Right cardiac atrium (tissue), 5 donors: ENCODE results near the gene IQCE. TPM values are rescaled to one million over a fixed set of nuclear protein-coding genes. Genes with fewer than 3 reads are reported as not detected.
A peak's percentile ranks its signal among the peaks of the same experiment; 100 is the strongest.

ENCODE experiments used
- ATAC-seq, 2 donors: fragments of 200-7000 bp; cut with Tn5 transposase; one replicate each; pipeline versions ENCODE4 v1.8.0 to v1.9.1; 2020; ENCODE audit warnings: moderate library complexity in 2 of 2, mild to moderate bottlenecking in 1 of 2
- DNase-seq, 3 donors: peaks; one replicate each; pipeline ENCODE4 v3.0.0-alpha.2; 2020
- H3K27ac ChIP-seq: one replicate; pipeline ENCODE4 v1.5.1; 2013; ENCODE audit warnings: mild to moderate bottlenecking, low read length, control low read depth, moderate library complexity
- H3K27me3 ChIP-seq: one replicate; pipeline ENCODE4 v1.6.1; 2013; ENCODE audit not compliant: control insufficient read depth, insufficient read depth
- H3K4me1 ChIP-seq: one replicate; pipeline ENCODE4 v1.6.1; 2013; ENCODE audit warnings: low read length; ENCODE audit not compliant: control insufficient read depth, insufficient read depth
- H3K4me3 ChIP-seq: one replicate; pipeline ENCODE4 v1.5.1; 2013; ENCODE audit warnings: low read length, control low read depth
- H3K9me3 ChIP-seq: one replicate; pipeline ENCODE4 v1.6.1; 2013; ENCODE audit warnings: low read length; ENCODE audit not compliant: control insufficient read depth
- WGBS: extraction: QIAGEN DNeasy Blood & Tissue Kit; methylation state at CpG from one replicate; pipeline ENCODE4 v1.1.7; 2013; 5-methylcytosine and 5-hydroxymethylcytosine counted together
- intact Hi-C, 4 donors: fragments of 100-400 bp; cut with DNase I; formaldehyde crosslinking; loops; one replicate each; pipeline versions ENCODE4 v1.11.0 to v1.14.0; 2022 to 2023
- polyA plus RNA-seq: library from polyadenylated mRNA; stranded (reverse); fragments of 200-250 nt; gene quantifications from one replicate; pipeline ENCODE4 v1.2.3, GENCODE V29; 2013
- total RNA-seq, 4 donors: library from RNA; stranded (reverse); fragmentation: NEBNext Ultra II Directional; extraction: Animal tissue kit (Norgen Biotek cat#: 25700); gene quantifications; one replicate each; pipeline ENCODE4 v1.2.1, GENCODE V29; 2021
- donor health status: healthy with polysubstance abuse.
- donor health status: DM: no; HTN: yes; CAD: no.
- donor health status: DM: no; HTN: no; CAD: no.
- donor health status: DM: no; HTN: yes; CAD: no; lungs with severe emphysema.
- donor health status: DM: yes; HTN: yes; CAD: no.

The IQCE gene
- total and polyA plus RNA-seq, 5 donors, result 7.9 to 16.0 (median 15.1) TPM

GRCh38 chr7:2617325-2617905 lies 58.6 kb downstream of the IQCE start:
- H3K27ac ChIP-seq, result no peak overlapping the region
- H3K4me3 ChIP-seq, result no peak overlapping the region
- H3K4me1 ChIP-seq, result peaks cover 3% of the 10 kb centered on the region
- intact Hi-C loops, result no loop called here
- 49% methylated on average over 22 of the region's 22 CpGs for whole genome bisulfite sequencing
- ATAC-seq (peak; percentile 6 to 34), DNase-seq (peak in 2 of 3 donors; percentile 60 to 67)
- H3K27me3 ChIP-seq, result no peaks in the 10 kb centered on the region
- no peaks in the 10 kb centered on the region for H3K9me3 ChIP-seq

GRCh38 chr7:2619116-2619515 lies 60.3 kb downstream of the IQCE start:
- 52% methylated on average over 9 of the region's 9 CpGs for WGBS
- H3K4me3 ChIP-seq, result no peak overlapping the region
- no peak for ATAC-seq
- no peaks in the 10 kb centered on the region for H3K27me3 ChIP-seq
- peaks cover 3% of the 10 kb centered on the region for H3K4me1 ChIP-seq
- intact Hi-C loops, result no loop called here
- H3K9me3 ChIP-seq, result no peaks in the 10 kb centered on the region
- no peak for DNase-seq
- H3K27ac ChIP-seq, result no peak overlapping the region

GRCh38 chr7:2621061-2621828 lies 62.5 kb downstream of the IQCE start:
- Histone ChIP-seq H3K9me3 (no peaks in the 10 kb centered on the region), H3K4me3 (no peak overlapping the region), H3K27me3 (no peaks in the 10 kb centered on the region), H3K4me1 (peaks cover 3% of the 10 kb centered on the region), H3K27ac (no peak overlapping the region)
- WGBS, result 34% methylated on average over 23 of the region's 23 CpGs
- intact Hi-C loops, result no loop called here
- peak; percentile 68 to 91 (median 90) for DNase-seq
- ATAC-seq, result peak; percentile 62 to 73

- ATAC-seq (no peak), DNase-seq (peak; percentile 44 to 86 (median 79))
- peaks cover 3% of the 10 kb centered on the region for H3K4me1 ChIP-seq
- no peak overlapping the region for H3K27ac ChIP-seq
- H3K4me3 ChIP-seq, result no peak overlapping the region
- no peaks in the 10 kb centered on the region for H3K9me3 ChIP-seq
- H3K27me3 ChIP-seq, result no peaks in the 10 kb centered on the region
- WGBS, result 37% methylated on average over 12 of the region's 12 CpGs
- intact Hi-C loops, result no loop called here
These were observed 63.3 kb downstream of the IQCE start for GRCh38 chr7:2621948-2622640.

GRCh38 chr7:2622869-2623697 lies 64.3 kb downstream of the IQCE start:
- H3K27ac ChIP-seq, result no peak overlapping the region

GRCh38 chr7:2623698-2624014 lies 64.9 kb downstream of the IQCE start:
- intact Hi-C loops, result no loop called here
- Histone ChIP-seq H3K4me1 (peaks cover 3% of the 10 kb centered on the region), H3K9me3 (no peaks in the 10 kb centered on the region), H3K27ac (no peak overlapping the region), H3K4me3 (no peak overlapping the region), H3K27me3 (no peaks in the 10 kb centered on the region)
- DNase-seq (peak in 1 of 3 donors; percentile 40), ATAC-seq (peak in 1 of 2 donors; percentile 2)
- 92% methylated on average over 10 of the region's 10 CpGs for WGBS

More at GRCh38 chr7:2622869-2623697, 64.3 kb downstream of the IQCE start:
- 66% methylated on average over 19 of the region's 19 CpGs for WGBS
- H3K4me3 ChIP-seq, result no peak overlapping the region
- ATAC-seq, result peak; percentile 35 to 43
- DNase-seq, result peak in 2 of 3 donors; percentile 72
- peaks cover 3% of the 10 kb centered on the region for H3K4me1 ChIP-seq
- no peaks in the 10 kb centered on the region for H3K27me3 ChIP-seq
- H3K9me3 ChIP-seq, result no peaks in the 10 kb centered on the region
- intact Hi-C loops, result no loop called here

GRCh38 chr7:2624293-2624886 lies 65.6 kb downstream of the IQCE start:
- no peaks in the 10 kb centered on the region for H3K9me3 ChIP-seq
- ATAC-seq (no peak), DNase-seq (peak in 1 of 3 donors; percentile 60)
- H3K27me3 ChIP-seq, result no peaks in the 10 kb centered on the region
- peaks cover 3% of the 10 kb centered on the region for H3K4me1 ChIP-seq
- H3K27ac ChIP-seq, result no peak overlapping the region
- H3K4me3 ChIP-seq, result no peak overlapping the region
- 73% methylated on average over 18 of the region's 18 CpGs for WGBS
- intact Hi-C loops, result no loop called here

GRCh38 chr7:2626498-2627117 lies 67.8 kb downstream of the IQCE start:
- H3K27ac ChIP-seq, result peak overlapping the region; percentile 45
- H3K4me1 ChIP-seq, result peaks cover 5% of the 10 kb centered on the region
- DNase-seq (peak; percentile 60 to 85 (median 77)), ATAC-seq (peak; percentile 26 to 65)
- H3K27me3 ChIP-seq, result no peaks in the 10 kb centered on the region
- H3K9me3 ChIP-seq, result no peaks in the 10 kb centered on the region
- 46% methylated on average over 20 of the region's 20 CpGs for whole genome bisulfite sequencing
- no peak overlapping the region for H3K4me3 ChIP-seq
- intact Hi-C loops, result no loop called here

- ATAC-seq (no peak), DNase-seq (no peak)
- Histone ChIP-seq H3K9me3 (no peaks in the 10 kb centered on the region), H3K4me1 (peaks cover 2% of the 10 kb centered on the region), H3K27ac (peak overlapping the region; percentile 45), H3K4me3 (no peak overlapping the region), H3K27me3 (no peaks in the 10 kb centered on the region)
- intact Hi-C loops, result no loop called here
- 84% methylated on average over 9 of the region's 9 CpGs for WGBS
These were observed 68.7 kb downstream of the IQCE start for GRCh38 chr7:2627258-2628129.
